ENCODE results near the gene SLC25A22.
A peak's percentile ranks its signal among the peaks of the same experiment; 100 is the strongest.

SLC25A22 gene

DNA sequence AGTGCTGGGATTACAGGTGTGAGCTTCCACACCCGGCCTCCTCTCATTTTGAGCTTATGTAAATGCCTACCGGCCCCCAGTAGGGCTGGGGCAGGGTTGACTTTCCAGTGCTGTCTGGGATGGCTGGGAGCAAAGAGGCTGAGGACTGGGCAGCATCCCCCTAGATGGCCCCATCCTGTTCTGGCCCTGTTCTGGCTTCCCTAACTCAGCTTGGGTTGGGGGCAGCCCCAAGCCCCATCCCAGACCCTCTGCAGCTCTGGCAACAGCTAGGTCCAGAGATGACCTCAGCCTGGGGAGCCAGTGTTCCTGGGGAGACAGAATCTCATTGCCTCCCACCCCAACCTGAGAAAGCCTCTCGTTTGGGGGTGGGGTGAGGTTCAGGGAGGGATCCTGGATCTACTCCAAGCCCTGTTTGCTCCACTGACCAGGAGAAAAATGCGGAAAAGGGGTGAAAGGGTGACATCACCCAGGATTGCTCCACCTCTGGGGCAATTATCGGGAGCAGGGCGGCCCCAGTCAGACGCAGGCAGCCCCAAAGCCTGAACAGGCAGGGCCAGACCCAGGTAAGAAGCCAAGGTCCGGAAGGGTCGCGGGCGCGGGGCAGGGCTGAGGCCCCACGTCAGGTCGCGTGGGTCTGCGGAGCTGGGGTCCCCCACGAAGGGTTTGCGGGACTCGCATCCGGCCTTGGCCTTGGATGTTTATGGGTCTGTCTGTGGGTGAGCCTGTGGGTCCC lies 20.5 kb upstream of the SLC25A22 start, which contains the start of gene PNPLA2:
TSS of gene PNPLA2 (plus strand) at position 519 of the 733 bp plus-strand sequence. CDS start 805 bp downstream, outside the sequence.
- H3K4me3 ChIP-seq (ENCODE audit: low read depth, low read length) = peak within 1 kb of the TSS; percentile 68
- TF ChIP-seq, protein P1, sequence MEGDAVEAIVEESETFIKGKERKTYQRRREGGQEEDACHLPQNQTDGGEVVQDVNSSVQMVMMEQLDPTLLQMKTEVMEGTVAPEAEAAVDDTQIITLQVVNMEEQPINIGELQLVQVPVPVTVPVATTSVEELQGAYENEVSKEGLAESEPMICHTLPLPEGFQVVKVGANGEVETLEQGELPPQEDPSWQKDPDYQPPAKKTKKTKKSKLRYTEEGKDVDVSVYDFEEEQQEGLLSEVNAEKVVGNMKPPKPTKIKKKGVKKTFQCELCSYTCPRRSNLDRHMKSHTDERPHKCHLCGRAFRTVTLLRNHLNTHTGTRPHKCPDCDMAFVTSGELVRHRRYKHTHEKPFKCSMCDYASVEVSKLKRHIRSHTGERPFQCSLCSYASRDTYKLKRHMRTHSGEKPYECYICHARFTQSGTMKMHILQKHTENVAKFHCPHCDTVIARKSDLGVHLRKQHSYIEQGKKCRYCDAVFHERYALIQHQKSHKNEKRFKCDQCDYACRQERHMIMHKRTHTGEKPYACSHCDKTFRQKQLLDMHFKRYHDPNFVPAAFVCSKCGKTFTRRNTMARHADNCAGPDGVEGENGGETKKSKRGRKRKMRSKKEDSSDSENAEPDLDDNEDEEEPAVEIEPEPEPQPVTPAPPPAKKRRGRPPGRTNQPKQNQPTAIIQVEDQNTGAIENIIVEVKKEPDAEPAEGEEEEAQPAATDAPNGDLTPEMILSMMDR (IDR thresholded peaks at IDR 0.05; ENCODE audit: low read depth, low read length) = no peak
- TF ChIP-seq, protein P2, sequence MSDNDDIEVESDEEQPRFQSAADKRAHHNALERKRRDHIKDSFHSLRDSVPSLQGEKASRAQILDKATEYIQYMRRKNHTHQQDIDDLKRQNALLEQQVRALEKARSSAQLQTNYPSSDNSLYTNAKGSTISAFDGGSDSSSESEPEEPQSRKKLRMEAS (IDR thresholded peaks at IDR 0.05; ENCODE audit: low read depth, low read length) = no peak
- TF ChIP-seq POLR2A (IDR thresholded peaks at IDR 0.05; ENCODE audit: extremely low read depth, insufficient read length) (no peak), MYC (IDR thresholded peaks at IDR 0.05; ENCODE audit: low read depth, low read length) (no peak)
- DNase-seq (ENCODE audit: low read depth) = no peak

DNA sequence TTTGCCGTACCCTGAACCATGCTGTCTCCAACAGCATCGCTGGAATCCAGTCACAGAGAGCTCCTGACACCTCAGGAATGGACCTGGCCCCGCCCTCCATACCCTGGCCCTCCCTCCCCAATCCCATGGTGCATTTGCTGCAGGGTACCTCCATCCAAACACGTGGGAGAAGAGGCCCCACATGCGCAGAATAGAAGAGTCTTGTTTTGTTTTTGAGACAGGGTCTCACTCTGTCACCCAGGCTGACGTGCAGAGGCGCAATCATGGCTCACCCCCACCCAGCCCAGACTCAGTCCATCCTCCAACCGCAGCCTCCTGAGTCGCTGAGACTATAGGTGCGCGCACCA lies 18.3 kb upstream of the SLC25A22 start:
- DNase-seq (ENCODE audit: low read depth) = no peak
- no peak overlapping the region for H3K4me3 ChIP-seq (ENCODE audit: low read depth, low read length)
- TF ChIP-seq, protein P2 (IDR thresholded peaks at IDR 0.05; ENCODE audit: low read depth, low read length) = peak; percentile 43
- TF ChIP-seq MYC (IDR thresholded peaks at IDR 0.05; ENCODE audit: low read depth, low read length) = no peak

DNA sequence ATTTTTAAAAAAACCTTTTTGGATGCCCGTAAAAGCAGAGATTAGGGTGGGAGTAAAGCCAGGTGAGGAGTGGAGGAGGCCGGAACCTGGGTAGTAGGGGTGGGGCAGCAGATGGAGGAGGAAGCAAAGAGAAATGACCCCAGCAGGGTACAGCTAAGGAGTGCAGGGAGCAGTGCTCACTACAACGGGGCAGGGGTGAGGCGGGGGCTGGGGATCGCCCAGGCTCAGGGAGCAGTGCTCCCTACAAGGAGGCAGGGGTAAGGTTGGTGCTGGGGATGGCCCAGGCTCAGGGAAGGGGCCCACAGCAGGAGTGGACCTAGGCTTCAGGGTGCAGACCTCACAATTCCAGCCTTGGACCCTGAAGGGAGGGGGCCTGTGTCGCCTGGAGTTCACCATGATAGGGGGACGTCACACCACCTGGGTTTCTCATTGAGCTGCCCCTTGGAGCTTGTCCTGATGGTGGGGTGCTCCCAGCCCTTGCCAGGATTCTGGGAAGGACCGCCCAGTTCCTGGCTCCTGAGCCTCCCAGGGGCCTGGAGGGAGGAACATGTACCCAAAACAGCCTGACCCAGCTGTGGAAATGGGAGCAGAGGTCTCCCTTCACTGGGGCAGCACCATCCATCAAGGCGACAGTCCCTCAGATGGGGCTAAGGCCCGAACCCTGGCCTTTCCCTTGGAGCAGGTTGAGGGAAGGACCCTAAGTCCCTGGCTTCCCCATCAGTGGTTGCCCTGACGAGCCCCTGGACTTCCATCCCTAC lies 17.8 kb upstream of the SLC25A22 start:
- TF ChIP-seq, protein P1 (IDR thresholded peaks at IDR 0.05; ENCODE audit: low read depth, low read length) = no peak
- TF ChIP-seq MYC (IDR thresholded peaks at IDR 0.05; ENCODE audit: low read depth, low read length) (no peak), POLR2A (IDR thresholded peaks at IDR 0.05; ENCODE audit: extremely low read depth, insufficient read length) (no peak)
- TF ChIP-seq, protein P2 (IDR thresholded peaks at IDR 0.05; ENCODE audit: low read depth, low read length) = no peak
- no peak for DNase-seq (ENCODE audit: low read depth)
- H3K4me3 ChIP-seq (ENCODE audit: low read depth, low read length) = no peak overlapping the region

DNA sequence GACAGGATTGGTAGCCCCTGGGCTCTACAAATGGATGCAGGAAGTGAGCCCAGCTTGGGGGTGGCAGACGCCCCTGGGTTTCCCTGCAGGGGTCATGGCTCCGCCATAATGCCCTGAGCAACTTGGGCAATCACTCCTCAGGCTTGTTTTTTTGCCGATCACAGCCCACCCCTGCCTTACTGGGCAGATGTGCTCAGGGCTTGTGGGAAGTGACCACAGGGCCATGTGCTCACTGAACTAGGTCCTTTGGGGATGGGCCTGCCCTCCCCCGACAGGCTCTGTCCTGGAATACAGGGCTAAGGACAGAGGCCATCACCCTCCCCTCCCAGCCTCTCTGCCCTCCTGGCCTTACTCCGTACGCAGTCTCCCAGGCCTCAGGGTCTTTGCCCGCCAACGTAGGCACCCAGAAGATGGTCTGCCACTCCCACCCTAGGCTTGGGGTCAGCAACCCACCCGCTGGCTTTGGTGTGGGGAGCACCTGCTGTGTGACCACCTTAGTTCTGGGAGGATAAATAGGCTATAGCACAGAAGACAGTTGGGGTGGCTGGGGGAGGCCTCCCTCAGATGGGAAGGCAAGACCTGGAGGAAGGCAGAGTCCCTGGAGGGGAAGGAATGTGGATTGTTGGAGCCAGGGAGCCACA lies 15.5 kb upstream of the SLC25A22 start:
- H3K4me3 ChIP-seq (ENCODE audit: low read depth, low read length) = no peak overlapping the region
- peak; percentile 57 for DNase-seq (ENCODE audit: low read depth)
- TF ChIP-seq, protein P2 (IDR thresholded peaks at IDR 0.05; ENCODE audit: low read depth, low read length) = peak; percentile 81
- TF ChIP-seq, protein P1 (IDR thresholded peaks at IDR 0.05; ENCODE audit: low read depth, low read length) = no peak
- peak; percentile 72 for TF ChIP-seq MYC (IDR thresholded peaks at IDR 0.05; ENCODE audit: low read depth, low read length)
- no peak for TF ChIP-seq POLR2A (IDR thresholded peaks at IDR 0.05; ENCODE audit: extremely low read depth, insufficient read length)

DNA sequence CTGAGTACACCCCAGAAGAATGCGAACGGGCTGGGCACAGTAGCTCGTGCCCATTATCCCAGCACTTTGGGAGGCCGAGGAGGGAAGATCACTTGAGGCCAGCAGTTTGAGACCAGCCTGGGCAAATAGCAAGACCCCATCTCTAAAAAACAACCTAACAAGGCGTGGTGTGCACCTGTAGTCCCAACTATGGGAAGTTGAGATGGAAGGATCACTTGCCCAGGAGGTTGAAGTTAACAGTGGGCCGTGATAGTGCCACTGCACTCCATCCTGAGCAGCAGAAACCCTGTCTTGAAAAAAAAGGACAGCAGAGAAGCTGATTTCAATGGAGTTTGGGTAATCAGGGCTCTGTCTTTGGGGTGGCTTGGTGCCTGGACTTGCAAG lies 15.0 kb upstream of the SLC25A22 start:
- no peak for TF ChIP-seq POLR2A (IDR thresholded peaks at IDR 0.05; ENCODE audit: extremely low read depth, insufficient read length)
- TF ChIP-seq, protein P1 (IDR thresholded peaks at IDR 0.05; ENCODE audit: low read depth, low read length) = no peak
- no peak for TF ChIP-seq MYC (IDR thresholded peaks at IDR 0.05; ENCODE audit: low read depth, low read length)
- TF ChIP-seq, protein P2 (IDR thresholded peaks at IDR 0.05; ENCODE audit: low read depth, low read length) = no peak
- DNase-seq (ENCODE audit: low read depth) = no peak
- H3K4me3 ChIP-seq (ENCODE audit: low read depth, low read length) = no peak overlapping the region
